Right renal cortex interstitium (tissue), 3 donors: ENCODE results near the gene SEMA3F. TPM values are rescaled to one million over a fixed set of nuclear protein-coding genes. Genes with fewer than 3 reads are reported as not detected.

Experiments used
- DNase-seq, 3 donors: peaks; one replicate each; pipeline ENCODE4 v3.0.0-alpha.2; 2013; ENCODE audit warnings: low read depth in 3 of 3, low spot score in 2 of 3
- polyA plus RNA-seq, 3 donors: library from polyadenylated mRNA; unstranded; fragments of 120-200 nt; gene quantifications; one replicate each; pipeline ENCODE4 v1.2.1, GENCODE V29; 2013; ENCODE audit not compliant: insufficient read length in 3 of 3

The SEMA3F gene
- 10 to 100 TPM; 67.4 to 80.1 (median 70.8) TPM for polyA plus RNA-seq

GRCh38 chr3:50154840-50155490 is at the start of gene SEMA3F:
SEMA3F (plus strand) TSS chr3:50155324; CDS start chr3:50159623, 4,299 bp downstream.
- no peak for DNase-seq

DNA sequence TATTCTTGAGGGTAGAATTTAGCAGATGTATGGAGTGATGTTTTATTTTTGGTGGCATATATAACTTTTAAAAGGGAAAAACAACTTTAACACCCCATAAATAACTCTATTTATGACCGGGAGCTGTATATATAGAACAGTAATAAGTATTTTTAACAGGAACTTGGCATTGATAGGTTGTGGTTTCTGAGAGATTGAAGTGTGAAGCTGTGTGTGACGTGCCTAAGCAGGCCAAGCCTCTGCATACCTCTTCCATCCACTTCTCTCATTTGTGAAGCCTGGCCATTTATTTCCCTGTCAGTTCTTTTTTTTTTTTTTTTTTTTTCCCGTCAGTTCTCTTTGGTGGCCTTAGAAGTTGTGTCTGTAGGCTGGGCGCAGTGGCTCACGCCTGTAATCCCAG is 43.4 kb upstream of the SEMA3F start:
- DNase-seq = no peak

DNA sequence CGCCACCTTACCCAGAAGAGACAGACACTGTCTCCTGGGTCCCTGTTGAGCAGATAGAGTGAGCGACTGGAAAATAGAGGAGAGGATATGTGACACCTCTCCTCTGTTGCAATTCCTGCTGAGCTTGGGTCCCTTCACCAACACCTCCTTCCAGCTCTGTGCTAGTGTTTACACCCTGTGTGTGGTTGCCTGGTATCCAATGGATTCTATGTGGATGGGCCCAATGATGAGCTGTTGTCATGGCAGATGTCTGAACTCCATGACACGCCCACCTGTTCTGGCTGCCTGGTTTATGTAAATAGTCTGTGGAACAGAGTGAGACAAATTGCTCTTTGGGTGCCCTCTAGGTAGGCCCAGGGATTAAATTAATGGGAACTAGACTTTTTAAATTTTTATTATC is 42.7 kb upstream of the SEMA3F start:
- DNase-seq = no peak

GRCh38 chr3:50117120-50117519 is 38.0 kb upstream of the SEMA3F start:
- no peak for DNase-seq

- DNase-seq = no peak
These were observed 36.9 kb upstream of the SEMA3F start for GRCh38 chr3:50118237-50118636.

DNA sequence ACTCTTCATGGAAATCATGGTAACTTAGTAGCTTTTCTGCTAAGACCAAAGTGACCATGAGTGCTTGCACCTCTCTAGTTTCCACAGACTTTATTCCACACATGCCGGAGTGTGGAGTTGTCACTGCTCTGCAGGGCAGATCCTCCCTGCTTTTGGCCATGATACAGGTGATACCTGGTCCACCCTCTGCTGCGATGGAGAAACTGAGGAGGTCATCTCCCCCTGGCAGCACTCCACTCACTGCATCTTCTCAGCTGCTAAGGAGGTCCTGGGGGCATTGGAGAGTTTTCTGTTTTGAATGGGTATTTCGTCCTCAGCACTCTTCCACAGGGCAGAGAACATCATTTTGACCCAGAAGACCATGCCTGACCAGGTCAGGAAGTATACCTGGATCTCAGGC is 35.3 kb upstream of the SEMA3F start:
- no peak for DNase-seq

- DNase-seq = no peak
These were observed 34.6 kb upstream of the SEMA3F start for GRCh38 chr3:50120364-50121071.

DNA sequence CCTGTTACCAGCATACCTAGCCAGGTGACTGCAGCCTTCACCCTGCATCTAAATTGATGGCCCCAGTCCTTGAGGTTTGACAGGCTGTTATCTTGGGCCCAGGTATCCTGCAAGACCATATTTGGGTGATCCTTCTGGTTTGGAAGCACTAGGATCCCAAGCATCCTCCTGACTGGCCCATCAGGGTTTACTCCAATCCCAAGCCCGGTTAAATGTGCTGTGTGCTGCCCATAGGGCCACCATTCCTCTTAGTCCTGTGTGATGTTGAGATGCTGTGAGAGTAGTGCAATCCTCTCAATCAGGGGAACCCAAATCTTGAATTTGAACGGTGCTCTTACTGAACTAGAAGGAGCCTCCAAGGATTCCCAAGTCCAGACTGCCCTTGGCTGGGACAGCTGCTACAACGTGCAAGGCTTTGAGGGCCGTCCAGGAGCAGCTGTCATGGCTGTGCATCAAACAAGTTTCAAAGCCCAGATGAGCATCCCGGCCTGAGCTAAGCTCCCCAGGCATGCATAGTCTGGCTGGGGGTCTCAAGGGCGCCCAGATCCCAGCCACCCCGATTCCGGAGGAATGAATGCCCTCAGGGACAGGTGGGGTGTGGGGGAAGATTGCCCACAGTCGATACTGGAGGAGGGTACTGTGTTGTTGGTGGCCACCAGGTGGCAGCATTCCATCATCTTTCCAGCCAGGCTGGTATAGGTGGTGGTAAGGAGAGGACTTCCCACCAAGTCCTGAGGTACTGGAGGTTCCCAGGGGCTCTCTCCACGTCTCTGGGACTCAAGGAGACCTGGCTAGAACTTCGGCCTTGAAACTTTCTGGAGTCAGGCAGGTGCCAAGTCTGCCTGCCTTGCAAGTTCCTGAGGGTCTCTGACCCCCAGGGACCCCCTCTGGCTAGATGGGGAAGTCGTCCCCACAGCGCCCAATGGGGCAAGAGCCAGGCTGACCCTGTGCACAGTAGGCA is 33.8 kb upstream of the SEMA3F start:
- DNase-seq = peak in 1 of 3 donors; percentile 69

- DNase-seq = no peak
These were observed 33.1 kb upstream of the SEMA3F start for GRCh38 chr3:50122071-50122470.

GRCh38 chr3:50122661-50123391 is 32.3 kb upstream of the SEMA3F start:
- DNase-seq = no peak

- no peak for DNase-seq
These were observed 31.6 kb upstream of the SEMA3F start for GRCh38 chr3:50123394-50124051.

GRCh38 chr3:50124052-50124799 is 30.9 kb upstream of the SEMA3F start:
- DNase-seq = no peak

DNA sequence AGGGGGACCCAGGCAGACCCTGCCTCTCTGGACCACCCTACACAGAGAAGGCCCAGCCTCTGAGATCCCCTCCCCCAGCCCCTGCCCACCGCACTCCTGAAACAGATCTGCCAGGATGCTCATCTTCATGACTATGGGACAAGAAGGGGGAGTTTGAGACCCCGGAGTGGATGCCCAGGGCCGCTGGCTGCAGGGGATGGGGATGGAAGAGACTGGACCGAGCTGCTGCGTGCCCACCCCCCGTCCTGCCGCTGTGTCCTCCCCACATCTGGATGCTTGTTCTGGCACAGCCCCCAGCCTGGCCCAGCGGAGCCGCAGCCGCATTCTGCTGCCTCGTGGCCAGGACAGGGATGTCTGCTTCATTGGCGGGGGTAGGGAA is 30.3 kb upstream of the SEMA3F start:
- DNase-seq = no peak

GRCh38 chr3:50125541-50126286 is 29.4 kb upstream of the SEMA3F start:
- DNase-seq = no peak

- peak in 1 of 3 donors; percentile 65 for DNase-seq
These were observed 28.6 kb upstream of the SEMA3F start for GRCh38 chr3:50126287-50127211.

DNA sequence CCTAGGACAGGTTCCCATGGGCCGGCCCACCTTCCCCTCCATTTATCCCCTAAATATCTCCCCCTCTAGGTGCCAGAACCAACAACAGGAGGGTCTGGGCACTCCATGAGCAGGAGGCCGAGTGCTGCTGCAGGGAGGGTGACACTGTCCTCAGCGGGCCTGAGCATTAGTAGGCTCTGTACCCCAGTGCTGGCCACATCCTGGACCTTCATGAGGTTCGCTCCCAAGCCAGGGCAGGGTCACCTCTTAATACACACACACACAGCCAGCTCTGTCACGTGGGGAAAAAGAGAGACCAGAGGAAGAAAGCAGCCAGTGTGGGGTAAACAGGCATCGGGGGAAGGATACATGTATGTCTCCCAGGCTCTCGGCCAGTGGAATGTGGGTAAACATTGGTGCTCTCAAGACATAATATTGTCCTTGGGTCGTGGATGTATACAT is 27.9 kb upstream of the SEMA3F start:
- no peak for DNase-seq

GRCh38 chr3:50128001-50128400 is 27.1 kb upstream of the SEMA3F start:
- DNase-seq = no peak
